GM10266 (cell line): ENCODE data around the gene MBIP.

Experiments
- DNase-seq: peaks from one replicate; pipeline ENCODE4 v3.0.0; 2012; ENCODE audit errors: extremely low spot score
- CTCF ChIP-seq: IDR thresholded peaks from 2 replicates; pipeline ENCODE4 v1.5.1; 2012; ENCODE audit warnings: mild to moderate bottlenecking, low read depth; ENCODE audit not compliant: control insufficient read depth, insufficient read depth; ENCODE audit errors: missing control alignments

Gene MBIP

GRCh38 chr14:36324897-36325296 is 4.5 kb upstream of the MBIP start:
- TF ChIP-seq CTCF = no peak
- DNase-seq = no peak

- no peak for TF ChIP-seq CTCF
- no peak for DNase-seq
Observed at GRCh38 chr14:36320897-36321381, 502 bp upstream of the MBIP start.

- DNase-seq = no peak
Observed at GRCh38 chr14:36319899-36320199, 588 bp downstream of the MBIP start.

GRCh38 chr14:36317650-36318049 is 2.8 kb downstream of the MBIP start:
- DNase-seq = no peak
- no peak for TF ChIP-seq CTCF

More at GRCh38 chr14:36319899-36320199, 588 bp downstream of the MBIP start:
- no peak for TF ChIP-seq CTCF

- no peak for TF ChIP-seq CTCF
- DNase-seq = no peak
Observed at GRCh38 chr14:36316131-36316530, 4.3 kb downstream of the MBIP start.

GRCh38 chr14:36315159-36315853 is 5.1 kb downstream of the MBIP start:
- DNase-seq = peak; percentile 8
- no peak for TF ChIP-seq CTCF

- DNase-seq = no peak
- no peak for TF ChIP-seq CTCF
Observed at GRCh38 chr14:36313898-36314297, 6.5 kb downstream of the MBIP start.
